GM23338 (cell line): ENCODE data around the gene IFNL2. TPM values are rescaled to one million over a fixed set of nuclear protein-coding genes. Genes with fewer than 3 reads are reported as not detected.

Source experiments
- ATAC-seq: fragments of 200-7000 bp; cut with Tn5 transposase; 3 replicates; pipeline ENCODE4 v1.9.1; 2020
- DNase-seq: peaks from one replicate; pipeline ENCODE4 v3.0.0-alpha.2; 2015; ENCODE audit warnings: low spot score
- H2AFZ ChIP-seq: fragments of 200-600 bp; sonication (generic); 2 replicates; pipeline ENCODE4 v1.8.0; 2016; ENCODE audit warnings: antibody characterized with exemption, mild to moderate bottlenecking, moderate library complexity
- H3F3A ChIP-seq: fragments of 200-600 bp; sonication (generic); replicated peaks from 2 replicates; pipeline ENCODE4 v1.8.0; 2017; ENCODE audit warnings: antibody characterized with exemption, mixed run types, low read depth
- H3K27ac ChIP-seq: fragments of 200-600 bp; sonication (generic); 2 replicates; pipeline ENCODE4 v1.6.1; 2016; ENCODE audit warnings: low read depth
- H3K27me3 ChIP-seq: fragments of 200-600 bp; sonication (generic); 2 replicates; pipeline ENCODE4 v1.8.0; 2016; ENCODE audit warnings: mild to moderate bottlenecking, mixed run types, moderate library complexity; ENCODE audit not compliant: insufficient read depth
- H3K36me3 ChIP-seq: fragments of 200-600 bp; sonication (generic); 2 replicates; pipeline ENCODE4 v1.8.0; 2016; ENCODE audit warnings: mild to moderate bottlenecking; ENCODE audit not compliant: insufficient read depth
- H3K4me1 ChIP-seq: fragments of 200-600 bp; sonication (generic); 2 replicates; pipeline ENCODE4 v1.8.0; 2016; ENCODE audit warnings: mild to moderate bottlenecking, moderate library complexity; ENCODE audit not compliant: insufficient read depth
- H3K4me2 ChIP-seq: fragments of 200-600 bp; sonication (generic); 2 replicates; pipeline ENCODE4 v1.7.1; 2017; ENCODE audit warnings: mixed run types
- H3K4me3 ChIP-seq: fragments of 200-600 bp; sonication (generic); 2 replicates; pipeline ENCODE4 v1.6.1; 2016; ENCODE audit warnings: mixed run types
- H3K79me2 ChIP-seq: fragments of 200-600 bp; sonication (generic); replicated peaks from 2 replicates; pipeline ENCODE4 v1.8.0; 2017; ENCODE audit warnings: mild to moderate bottlenecking; ENCODE audit not compliant: insufficient read depth
- H3K9me2 ChIP-seq: fragments of 200-600 bp; sonication (generic); 2 replicates; pipeline ENCODE4 v1.8.0; 2017; ENCODE audit not compliant: insufficient read depth
- H4K20me1 ChIP-seq: fragments of 200-600 bp; sonication (generic); replicated peaks from 2 replicates; pipeline ENCODE4 v1.8.0; 2017; ENCODE audit warnings: mild to moderate bottlenecking; ENCODE audit not compliant: insufficient read depth
- H3K27ac Mint-ChIP-seq: 2 replicates; pipeline ENCODE4 v1.8.0; 2020; ENCODE audit warnings: inconsistent platforms, mild to moderate bottlenecking, moderate library complexity, mixed read lengths
- H3K27me3 Mint-ChIP-seq: 3 replicates; pipeline ENCODE4 v1.8.0; 2022; ENCODE audit warnings: low read depth, mild to moderate bottlenecking, moderate library complexity, mixed read lengths, inconsistent platforms; ENCODE audit not compliant: insufficient read depth, poor library complexity
- H3K36me3 Mint-ChIP-seq: 3 replicates; pipeline ENCODE4 v1.8.0; 2021; ENCODE audit warnings: low read depth, mild to moderate bottlenecking, inconsistent platforms, moderate library complexity, mixed read lengths
- H3K4me1 Mint-ChIP-seq: 3 replicates; pipeline ENCODE4 v1.8.0; 2020; ENCODE audit warnings: mild to moderate bottlenecking, inconsistent platforms, mixed read lengths
- H3K4me3 Mint-ChIP-seq: 3 replicates; pipeline ENCODE4 v1.8.0; 2021; ENCODE audit warnings: moderate library complexity, mild to moderate bottlenecking, inconsistent platforms, mixed read lengths
- H3K9me3 Mint-ChIP-seq: 3 replicates; pipeline ENCODE4 v1.8.0; 2020; ENCODE audit warnings: moderate library complexity, mild to moderate bottlenecking, inconsistent platforms, mixed read lengths
- CREB1 ChIP-seq: fragments of 250-450 bp; sonication (Bioruptor Pico); IDR thresholded peaks from 2 replicates; pipeline ENCODE4 v1.5.0; 2020; ENCODE audit warnings: low read depth, mild to moderate bottlenecking, moderate library complexity
- CTCF ChIP-seq, 2 experiments: fragments of 200-600 bp in 1 of 2; sonication (generic) in 1 of 2; conservative IDR thresholded peaks; 2 replicates each; pipeline versions ENCODE4 v1.5.1 to v1.6.1; 2016 to 2017; ENCODE audit warnings: antibody characterized with exemption in 2 of 2, low read depth in 2 of 2, mild to moderate bottlenecking in 2 of 2, moderate library complexity in 1 of 2
- ETS1 ChIP-seq: IDR thresholded peaks from 2 replicates; pipeline ENCODE4 v1.6.1; 2016; ENCODE audit warnings: antibody characterized with exemption
- EZH2phosphoT487 ChIP-seq: fragments of 200-600 bp; sonication (generic); IDR thresholded peaks from one replicate; pipeline ENCODE4 v1.8.1; 2018; ENCODE audit warnings: antibody characterized with exemption; ENCODE audit not compliant: unreplicated experiment
- JUNB ChIP-seq: IDR thresholded peaks from one replicate; pipeline ENCODE4 v1.6.1; 2016; ENCODE audit warnings: antibody characterized with exemption; ENCODE audit not compliant: unreplicated experiment
- NANOG ChIP-seq: IDR thresholded peaks from 2 replicates; pipeline ENCODE4 v1.6.1; 2016; ENCODE audit warnings: antibody characterized with exemption, borderline replicate concordance
- STAT1 ChIP-seq: IDR thresholded peaks from one replicate; pipeline ENCODE4 v1.6.1; 2016; ENCODE audit warnings: antibody characterized with exemption; ENCODE audit not compliant: unreplicated experiment
- ZNF114 ChIP-seq: fragments of 250-450 bp; sonication (Bioruptor Pico); IDR thresholded peaks from 2 replicates; pipeline ENCODE4 v1.5.0; 2020; ENCODE audit warnings: mild to moderate bottlenecking, moderate library complexity
- ZNF331 ChIP-seq: fragments of 250-450 bp; sonication (Bioruptor Pico); IDR thresholded peaks from 2 replicates; pipeline ENCODE4 v1.5.0; 2020; ENCODE audit warnings: low read depth, mild to moderate bottlenecking, moderate library complexity
- ZNF462 ChIP-seq: fragments of 250-450 bp; sonication (Bioruptor Pico); IDR thresholded peaks from 2 replicates; pipeline ENCODE4 v1.5.0; 2020; ENCODE audit warnings: mild to moderate bottlenecking, moderate library complexity
- polyA plus RNA-seq: library from polyadenylated mRNA; unstranded; fragments of >200 nt; fragmentation: Nextera tagmentation; extraction: Ambion mirVana; gene quantifications from 2 replicates; pipeline ENCODE4 v1.2.1, GENCODE V29; 2016
- total RNA-seq: library from RNA; depleted of rRNA; stranded (reverse); fragments of >200 nt; shearing (Covaris generic); gene quantifications from 2 replicates; pipeline ENCODE4 v1.2.3, GENCODE V29; 2014

The IFNL2 gene
- total and polyA plus RNA-seq, 2 experiments from 2014 or later = not detected

GRCh38 chr19:39254531-39255345, 13.5 kb upstream of the IFNL2 start:
- H2AFZ ChIP-seq = no peak overlapping the region; the same call in 1 of the 2 replicates
- H3K4me3 ChIP-seq = no peak overlapping the region
- TF ChIP-seq ETS1 = no peak
- peak; percentile 38; the same call in 1 of the 3 replicates for ATAC-seq
- H3F3A ChIP-seq = no peaks in the 10 kb centered on the region
- Mint-ChIP-seq H3K27me3 (peaks cover 28% of the 10 kb centered on the region), H3K4me1 (no peaks in the 10 kb centered on the region; the same call in 2 of the 3 replicates), H3K36me3 (no peaks in the 10 kb centered on the region), H3K9me3 (no peaks in the 10 kb centered on the region; the same call in 1 of the 3 replicates), H3K4me3 (no peak overlapping the region), H3K27ac (no peak overlapping the region)
- H3K4me1 ChIP-seq = no peaks in the 10 kb centered on the region
- H3K27ac ChIP-seq = no peak overlapping the region
- H3K79me2 ChIP-seq = no peaks in the 10 kb centered on the region
- H3K36me3 ChIP-seq = no peaks in the 10 kb centered on the region
- no peak for DNase-seq
- H3K4me2 ChIP-seq = no peak overlapping the region
- peaks cover 35% of the 10 kb centered on the region for H3K27me3 ChIP-seq
- H3K9me2 ChIP-seq = no peaks in the 10 kb centered on the region
- peaks cover 2% of the 10 kb centered on the region; the same call in 1 of the 2 replicates for H4K20me1 ChIP-seq

- Mint-ChIP-seq H3K4me1 (peaks cover under 1% of the 10 kb centered on the region; the same call in 1 of the 3 replicates), H3K9me3 (peaks cover 3% of the 10 kb centered on the region; the same call in 2 of the 3 replicates), H3K27ac (no peak overlapping the region), H3K36me3 (no peaks in the 10 kb centered on the region), H3K27me3 (peaks cover 21% of the 10 kb centered on the region), H3K4me3 (no peak overlapping the region)
- ATAC-seq = no peak
- Histone ChIP-seq H3K27ac (no peak overlapping the region), H2AFZ (no peak overlapping the region), H3K79me2 (no peaks in the 10 kb centered on the region), H3K4me2 (no peak overlapping the region), H3K4me1 (no peaks in the 10 kb centered on the region), H4K20me1 (peaks cover 2% of the 10 kb centered on the region; the same call in 1 of the 2 replicates), H3K27me3 (peaks cover 34% of the 10 kb centered on the region), H3K36me3 (no peaks in the 10 kb centered on the region), H3K4me3 (no peak overlapping the region), H3F3A (no peaks in the 10 kb centered on the region), H3K9me2 (no peaks in the 10 kb centered on the region)
- TF ChIP-seq STAT1 (no peak), ZNF114 (no peak), EZH2phosphoT487 (no peak), JUNB (no peak), ZNF331 (CRISPR knock-in tag) (no peak), ZNF462 (no peak), CTCF (conservative IDR thresholded peaks at IDR 0.05; ENCODE audit: low read depth in 2 of 2) (no peak), NANOG (no peak), CREB1 (no peak)
- DNase-seq = no peak
Measured at GRCh38 chr19:39257227-39257626, 11.0 kb upstream of the IFNL2 start.
